Fibroblast of peridontal ligament (primary cell): Measurements from ENCODE around the gene PHGDH.
"Not testable (repeated sequence)": the region's sequence is repeated elsewhere in the genome, so short reads cannot be mapped to it uniquely, and the experiment has no call there.

Source experiments
- DNase-seq: peaks from one replicate; pipeline ENCODE4 v3.0.0-alpha.2; 2010; ENCODE audit errors: extremely low read depth

The PHGDH gene

GRCh38 chr1:119762953-119763352, 51.2 kb downstream of the PHGDH start:
- no peak for DNase-seq

GRCh38 chr1:119764220-119764619, 52.5 kb downstream of the PHGDH start:
- DNase-seq: no peak

GRCh38 chr1:119766374-119766794, 54.6 kb downstream of the PHGDH start:
- no peak for DNase-seq

- DNase-seq: no peak
These were observed 55.8 kb downstream of the PHGDH start for GRCh38 chr1:119767486-119767885.

- no peak for DNase-seq
These were observed 57.0 kb downstream of the PHGDH start, which contains the start of gene HMGCS2 for GRCh38 chr1:119768778-119769177. Gene HMGCS2 (minus strand): TSS chr1:119768905. CDS start chr1:119768844, 61 bp downstream.

GRCh38 chr1:119771016-119771415, 59.3 kb downstream of the PHGDH start:
- DNase-seq: no peak

- peak; percentile 30 for DNase-seq
These were observed 60.0 kb downstream of the PHGDH start for GRCh38 chr1:119771770-119772169.

GRCh38 chr1:119772298-119772697, 60.6 kb downstream of the PHGDH start:
- no peak for DNase-seq

- peak; percentile 35 for DNase-seq
These were observed 62.0 kb downstream of the PHGDH start for GRCh38 chr1:119773711-119774241.

GRCh38 chr1:119774746-119775490, 63.2 kb downstream of the PHGDH start:
- no peak for DNase-seq

GRCh38 chr1:119778359-119778758, 66.6 kb downstream of the PHGDH start:
- no peak for DNase-seq

- no peak for DNase-seq
These were observed 67.3 kb downstream of the PHGDH start for GRCh38 chr1:119778886-119779560.

- DNase-seq: peak; percentile 67
These were observed 68.2 kb downstream of the PHGDH start for GRCh38 chr1:119779869-119780356.

GRCh38 chr1:119781434-119782210, 69.9 kb downstream of the PHGDH start:
- no peak for DNase-seq

- no peak for DNase-seq
These were observed 71.0 kb downstream of the PHGDH start for GRCh38 chr1:119782631-119783325.

GRCh38 chr1:119783354-119784185, 71.8 kb downstream of the PHGDH start:
- DNase-seq: no peak

- DNase-seq: peak; percentile 58
These were observed 72.6 kb downstream of the PHGDH start for GRCh38 chr1:119784191-119784781.

GRCh38 chr1:119786046-119786445, 74.3 kb downstream of the PHGDH start:
- not testable (repeated sequence) for DNase-seq

GRCh38 chr1:119786473-119787050, 74.8 kb downstream of the PHGDH start:
- DNase-seq: not testable (repeated sequence)

- peak; percentile 57 for DNase-seq
These were observed 76.0 kb downstream of the PHGDH start for GRCh38 chr1:119787776-119788175.
